ENCODE data around the gene ADAMTS2.

ADAMTS2 gene

DNA sequence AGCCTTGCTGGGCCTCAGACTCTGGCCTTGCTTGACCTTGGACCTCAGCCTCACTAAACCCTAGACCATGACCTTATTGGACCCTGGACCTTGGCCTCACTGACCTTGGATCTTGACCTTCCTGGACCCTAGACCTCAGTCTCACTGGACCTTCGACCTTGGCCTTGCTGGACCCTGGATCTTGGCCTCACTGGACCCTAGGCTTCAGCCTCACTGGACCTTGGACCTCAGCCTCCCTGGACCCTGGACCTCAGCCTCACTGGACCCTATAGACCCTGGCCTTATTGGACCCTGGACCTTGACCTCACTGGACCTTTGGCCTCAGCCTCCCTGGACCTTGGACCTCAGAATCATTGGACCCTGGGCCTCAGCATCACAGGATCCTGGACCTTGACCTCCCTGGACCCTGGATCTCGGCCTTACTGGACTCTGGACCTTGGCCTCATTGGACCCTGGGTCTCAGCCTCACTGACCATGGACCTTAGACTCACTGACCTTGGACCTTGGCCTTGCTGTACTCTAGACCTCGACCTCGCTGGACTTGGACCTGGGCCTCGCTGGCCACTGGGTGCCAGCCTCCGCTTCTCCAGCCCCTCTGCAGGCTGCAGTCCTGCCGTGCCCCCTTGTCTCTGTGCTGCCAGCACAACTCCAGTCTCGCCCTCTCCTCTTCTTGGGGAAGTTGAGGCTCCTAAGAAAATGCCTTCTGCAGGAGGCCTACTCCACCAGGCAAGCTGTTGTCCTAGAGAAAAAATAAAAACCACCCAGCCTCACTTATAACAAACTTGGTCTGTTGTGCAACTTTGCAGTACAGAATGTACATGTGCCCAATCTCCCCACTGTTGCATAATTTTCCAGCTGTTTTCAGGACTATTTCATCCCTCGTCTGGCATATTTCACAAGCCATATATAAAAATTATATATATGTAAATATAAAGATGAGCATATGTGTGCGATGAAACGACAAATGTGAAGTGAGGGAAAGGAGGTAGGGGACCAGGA is 11.0 kb upstream of the ADAMTS2 start:
- H3K79me2 ChIP-seq (ENCODE audit: insufficient read depth, low read length): no peaks in the 10 kb centered on the region
- no peaks in the 10 kb centered on the region for H3K27me3 ChIP-seq (ENCODE audit: low read length)
- no peaks in the 10 kb centered on the region for H3F3A ChIP-seq (ENCODE audit: insufficient read depth)
- no peak overlapping the region for H2AFZ ChIP-seq (ENCODE audit: low read depth, low read length, severe bottlenecking)
- no peaks in the 10 kb centered on the region for H3K36me3 ChIP-seq (ENCODE audit: low read length)
- no peaks in the 10 kb centered on the region for H3K9me3 ChIP-seq (ENCODE audit: insufficient read depth, low read length)
- no peaks in the 10 kb centered on the region for H4K20me1 ChIP-seq (ENCODE audit: low read depth, low read length)
- no peak overlapping the region for H3K27ac ChIP-seq (ENCODE audit: low read depth, low read length)
- H3K9me2 ChIP-seq (replicated peaks; ENCODE audit: insufficient read depth, low read length): no peaks in the 10 kb centered on the region
- H3K9ac ChIP-seq (ENCODE audit: low read length): no peak overlapping the region
- no peak overlapping the region for H3K4me2 ChIP-seq (ENCODE audit: low read depth, low read length, poor library complexity, severe bottlenecking)
- TF ChIP-seq EZH2phosphoT487 (conservative IDR thresholded peaks at IDR 0.05; ENCODE audit: low read length): no peak
- TF ChIP-seq, protein P1, sequence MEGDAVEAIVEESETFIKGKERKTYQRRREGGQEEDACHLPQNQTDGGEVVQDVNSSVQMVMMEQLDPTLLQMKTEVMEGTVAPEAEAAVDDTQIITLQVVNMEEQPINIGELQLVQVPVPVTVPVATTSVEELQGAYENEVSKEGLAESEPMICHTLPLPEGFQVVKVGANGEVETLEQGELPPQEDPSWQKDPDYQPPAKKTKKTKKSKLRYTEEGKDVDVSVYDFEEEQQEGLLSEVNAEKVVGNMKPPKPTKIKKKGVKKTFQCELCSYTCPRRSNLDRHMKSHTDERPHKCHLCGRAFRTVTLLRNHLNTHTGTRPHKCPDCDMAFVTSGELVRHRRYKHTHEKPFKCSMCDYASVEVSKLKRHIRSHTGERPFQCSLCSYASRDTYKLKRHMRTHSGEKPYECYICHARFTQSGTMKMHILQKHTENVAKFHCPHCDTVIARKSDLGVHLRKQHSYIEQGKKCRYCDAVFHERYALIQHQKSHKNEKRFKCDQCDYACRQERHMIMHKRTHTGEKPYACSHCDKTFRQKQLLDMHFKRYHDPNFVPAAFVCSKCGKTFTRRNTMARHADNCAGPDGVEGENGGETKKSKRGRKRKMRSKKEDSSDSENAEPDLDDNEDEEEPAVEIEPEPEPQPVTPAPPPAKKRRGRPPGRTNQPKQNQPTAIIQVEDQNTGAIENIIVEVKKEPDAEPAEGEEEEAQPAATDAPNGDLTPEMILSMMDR (IDR thresholded peaks at IDR 0.05; ENCODE audit: insufficient read depth, low read length, poor library complexity, severe bottlenecking): no peak
- H3K4me3 ChIP-seq (ENCODE audit: insufficient read depth, low read length, poor library complexity, severe bottlenecking): no peak overlapping the region

DNA sequence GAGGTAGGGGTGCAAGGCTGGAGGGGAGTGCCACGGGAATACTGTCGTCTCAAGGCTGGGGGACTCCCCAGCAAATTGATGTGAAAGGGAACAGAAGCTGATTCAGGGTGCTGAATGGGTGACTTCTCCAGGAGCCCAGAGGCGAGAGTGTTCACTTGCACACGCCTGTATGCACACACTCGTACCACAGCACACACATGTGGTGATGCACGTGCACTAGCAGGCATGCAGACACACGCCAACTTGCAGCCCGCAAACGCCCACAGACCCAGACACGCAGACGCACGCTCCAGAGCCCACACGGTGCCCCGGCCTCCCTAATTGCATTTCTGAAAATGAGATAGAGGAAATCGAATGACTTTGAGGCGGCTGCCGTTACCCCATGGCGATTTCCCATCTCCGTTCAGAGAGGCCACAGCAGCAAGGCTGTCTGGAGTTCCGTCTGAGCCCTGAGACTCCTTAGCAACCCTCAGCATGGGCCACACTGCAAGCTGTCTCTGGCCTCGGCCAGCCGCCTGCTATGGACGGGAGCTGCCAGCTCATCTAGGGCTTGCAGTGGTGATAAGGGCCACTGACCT is 9.1 kb upstream of the ADAMTS2 start:
- H3K9me2 ChIP-seq (replicated peaks; ENCODE audit: insufficient read depth, low read length): no peaks in the 10 kb centered on the region
- no peaks in the 10 kb centered on the region for H3K27me3 ChIP-seq (ENCODE audit: low read length)
- no peak overlapping the region for H3K4me3 ChIP-seq (ENCODE audit: insufficient read depth, low read length, poor library complexity, severe bottlenecking)
- H3K36me3 ChIP-seq (ENCODE audit: low read length): no peaks in the 10 kb centered on the region
- no peaks in the 10 kb centered on the region for H4K20me1 ChIP-seq (ENCODE audit: low read depth, low read length)
- no peak overlapping the region for H2AFZ ChIP-seq (ENCODE audit: low read depth, low read length, severe bottlenecking)
- H3F3A ChIP-seq (ENCODE audit: insufficient read depth): no peaks in the 10 kb centered on the region
- no peak overlapping the region for H3K27ac ChIP-seq (ENCODE audit: low read depth, low read length)
- TF ChIP-seq EZH2phosphoT487 (conservative IDR thresholded peaks at IDR 0.05; ENCODE audit: low read length): no peak
- TF ChIP-seq, protein P1 (IDR thresholded peaks at IDR 0.05; ENCODE audit: insufficient read depth, low read length, poor library complexity, severe bottlenecking): no peak
- H3K79me2 ChIP-seq (ENCODE audit: insufficient read depth, low read length): no peaks in the 10 kb centered on the region
- H3K9ac ChIP-seq (ENCODE audit: low read length): no peak overlapping the region
- no peak overlapping the region for H3K4me2 ChIP-seq (ENCODE audit: low read depth, low read length, poor library complexity, severe bottlenecking)
- no peaks in the 10 kb centered on the region for H3K9me3 ChIP-seq (ENCODE audit: insufficient read depth, low read length)

DNA sequence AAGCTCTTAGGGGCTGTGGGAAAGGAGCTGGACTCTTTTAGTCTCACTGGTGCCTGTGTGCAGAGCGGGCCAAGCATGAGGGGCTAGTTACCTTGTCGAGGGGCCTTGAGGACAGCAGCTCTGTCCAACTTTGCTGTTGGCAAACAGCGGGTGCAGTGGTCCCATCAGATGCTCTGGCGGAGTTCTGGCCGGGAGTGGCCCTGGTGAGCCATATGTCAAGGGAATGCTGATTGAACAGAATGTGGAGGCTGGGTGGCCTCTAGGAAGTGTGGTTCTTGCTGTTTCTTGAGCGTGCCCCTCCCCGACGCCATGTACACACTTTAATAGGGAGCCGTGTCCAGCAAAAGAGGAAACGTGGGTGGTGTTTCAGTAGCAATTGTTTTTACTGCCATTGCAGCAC is 3.6 kb upstream of the ADAMTS2 start:
- Histone ChIP-seq H3K4me3 (ENCODE audit: insufficient read depth, low read length, poor library complexity, severe bottlenecking) (no peak overlapping the region), H3K27ac (ENCODE audit: low read depth, low read length) (no peak overlapping the region), H3K9me2 (replicated peaks; ENCODE audit: insufficient read depth, low read length) (no peaks in the 10 kb centered on the region), H3K36me3 (ENCODE audit: low read length) (no peaks in the 10 kb centered on the region), H3K9ac (ENCODE audit: low read length) (no peak overlapping the region), H3K27me3 (ENCODE audit: low read length) (no peaks in the 10 kb centered on the region), H4K20me1 (ENCODE audit: low read depth, low read length) (no peaks in the 10 kb centered on the region), H2AFZ (ENCODE audit: low read depth, low read length, severe bottlenecking) (no peak overlapping the region), H3F3A (ENCODE audit: insufficient read depth) (no peaks in the 10 kb centered on the region), H3K79me2 (ENCODE audit: insufficient read depth, low read length) (no peaks in the 10 kb centered on the region), H3K9me3 (ENCODE audit: insufficient read depth, low read length) (no peaks in the 10 kb centered on the region), H3K4me2 (ENCODE audit: low read depth, low read length, poor library complexity, severe bottlenecking) (no peak overlapping the region)
- TF ChIP-seq EZH2phosphoT487 (conservative IDR thresholded peaks at IDR 0.05; ENCODE audit: low read length): no peak
- TF ChIP-seq, protein P1 (IDR thresholded peaks at IDR 0.05; ENCODE audit: insufficient read depth, low read length, poor library complexity, severe bottlenecking): no peak
